GM06990 (cell line): ENCODE data around the gene REST.

Experiments used
- DNase-seq: peaks from one replicate; pipeline ENCODE4 v3.0.0-alpha.2; 2011; ENCODE audit not compliant: insufficient read length; ENCODE audit errors: extremely low read depth
- H3K27me3 ChIP-seq: replicated peaks from 2 replicates; pipeline ENCODE4 v1.6.0; 2011; ENCODE audit warnings: low read length; ENCODE audit not compliant: control insufficient read depth, insufficient read depth
- H3K36me3 ChIP-seq: 2 replicates; pipeline ENCODE4 v1.5.1; 2011; ENCODE audit warnings: low read length; ENCODE audit not compliant: control insufficient read depth, insufficient read depth
- H3K4me3 ChIP-seq: replicated peaks from 2 replicates; pipeline ENCODE4 v1.5.1; 2011; ENCODE audit warnings: low read depth, mild to moderate bottlenecking, control low read depth, low read length
- TF ChIP-seq, protein P1 (sequence below): IDR thresholded peaks from 2 replicates; pipeline ENCODE4 v1.5.1; 2011; ENCODE audit warnings: low read length, control low read depth, mild to moderate bottlenecking, inconsistent platforms; ENCODE audit not compliant: insufficient read depth, poor library complexity, severe bottlenecking

Gene REST, protein sequence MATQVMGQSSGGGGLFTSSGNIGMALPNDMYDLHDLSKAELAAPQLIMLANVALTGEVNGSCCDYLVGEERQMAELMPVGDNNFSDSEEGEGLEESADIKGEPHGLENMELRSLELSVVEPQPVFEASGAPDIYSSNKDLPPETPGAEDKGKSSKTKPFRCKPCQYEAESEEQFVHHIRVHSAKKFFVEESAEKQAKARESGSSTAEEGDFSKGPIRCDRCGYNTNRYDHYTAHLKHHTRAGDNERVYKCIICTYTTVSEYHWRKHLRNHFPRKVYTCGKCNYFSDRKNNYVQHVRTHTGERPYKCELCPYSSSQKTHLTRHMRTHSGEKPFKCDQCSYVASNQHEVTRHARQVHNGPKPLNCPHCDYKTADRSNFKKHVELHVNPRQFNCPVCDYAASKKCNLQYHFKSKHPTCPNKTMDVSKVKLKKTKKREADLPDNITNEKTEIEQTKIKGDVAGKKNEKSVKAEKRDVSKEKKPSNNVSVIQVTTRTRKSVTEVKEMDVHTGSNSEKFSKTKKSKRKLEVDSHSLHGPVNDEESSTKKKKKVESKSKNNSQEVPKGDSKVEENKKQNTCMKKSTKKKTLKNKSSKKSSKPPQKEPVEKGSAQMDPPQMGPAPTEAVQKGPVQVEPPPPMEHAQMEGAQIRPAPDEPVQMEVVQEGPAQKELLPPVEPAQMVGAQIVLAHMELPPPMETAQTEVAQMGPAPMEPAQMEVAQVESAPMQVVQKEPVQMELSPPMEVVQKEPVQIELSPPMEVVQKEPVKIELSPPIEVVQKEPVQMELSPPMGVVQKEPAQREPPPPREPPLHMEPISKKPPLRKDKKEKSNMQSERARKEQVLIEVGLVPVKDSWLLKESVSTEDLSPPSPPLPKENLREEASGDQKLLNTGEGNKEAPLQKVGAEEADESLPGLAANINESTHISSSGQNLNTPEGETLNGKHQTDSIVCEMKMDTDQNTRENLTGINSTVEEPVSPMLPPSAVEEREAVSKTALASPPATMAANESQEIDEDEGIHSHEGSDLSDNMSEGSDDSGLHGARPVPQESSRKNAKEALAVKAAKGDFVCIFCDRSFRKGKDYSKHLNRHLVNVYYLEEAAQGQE

DNA sequence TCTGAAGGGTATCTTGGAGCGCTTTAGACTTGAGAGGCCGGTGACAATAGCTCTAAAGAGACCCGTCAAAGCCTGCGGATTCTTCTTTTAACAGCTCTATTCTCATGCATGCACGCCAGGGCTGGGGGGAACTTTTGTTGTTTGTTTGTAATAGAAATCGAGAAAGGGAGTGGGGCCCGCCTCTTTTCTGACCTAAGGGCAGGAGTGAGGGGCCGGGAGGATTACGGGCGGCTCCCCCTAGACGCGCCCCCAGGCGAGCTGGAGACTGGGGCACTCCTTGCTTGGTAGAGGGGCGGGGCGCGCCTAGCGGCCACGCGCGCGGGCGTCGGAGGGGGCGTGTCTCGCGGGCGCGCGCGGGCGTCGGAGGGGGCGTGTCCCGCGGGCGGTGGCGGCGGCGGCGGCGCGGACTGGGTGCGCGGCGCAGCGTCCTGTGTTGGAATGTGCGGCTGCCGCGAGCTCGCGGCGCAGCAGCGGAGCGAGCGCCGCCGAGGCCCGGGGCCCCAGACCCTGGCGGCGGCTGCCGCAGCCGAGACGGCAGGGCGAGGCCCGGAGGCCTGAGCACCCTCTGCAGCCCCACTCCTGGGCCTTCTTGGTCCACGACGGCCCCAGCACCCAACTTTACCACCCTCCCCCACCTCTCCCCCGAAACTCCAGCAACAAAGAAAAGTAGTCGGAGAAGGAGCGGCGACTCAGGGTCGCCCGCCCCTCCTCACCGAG lies at the start of gene REST:
Gene REST, plus strand, starts transcription at position 412 of the 717 bp plus-strand sequence. CDS start 2,739 bp downstream, outside the sequence.
- Histone ChIP-seq H3K27me3 (no peaks in the 10 kb centered on the region; the same call in none of the 2 replicates), H3K4me3 (peak within 1 kb of the TSS; percentile 86), H3K36me3 (no peaks in the 10 kb centered on the region)
- DNase-seq, result peak; percentile 77
- TF ChIP-seq, protein P1, sequence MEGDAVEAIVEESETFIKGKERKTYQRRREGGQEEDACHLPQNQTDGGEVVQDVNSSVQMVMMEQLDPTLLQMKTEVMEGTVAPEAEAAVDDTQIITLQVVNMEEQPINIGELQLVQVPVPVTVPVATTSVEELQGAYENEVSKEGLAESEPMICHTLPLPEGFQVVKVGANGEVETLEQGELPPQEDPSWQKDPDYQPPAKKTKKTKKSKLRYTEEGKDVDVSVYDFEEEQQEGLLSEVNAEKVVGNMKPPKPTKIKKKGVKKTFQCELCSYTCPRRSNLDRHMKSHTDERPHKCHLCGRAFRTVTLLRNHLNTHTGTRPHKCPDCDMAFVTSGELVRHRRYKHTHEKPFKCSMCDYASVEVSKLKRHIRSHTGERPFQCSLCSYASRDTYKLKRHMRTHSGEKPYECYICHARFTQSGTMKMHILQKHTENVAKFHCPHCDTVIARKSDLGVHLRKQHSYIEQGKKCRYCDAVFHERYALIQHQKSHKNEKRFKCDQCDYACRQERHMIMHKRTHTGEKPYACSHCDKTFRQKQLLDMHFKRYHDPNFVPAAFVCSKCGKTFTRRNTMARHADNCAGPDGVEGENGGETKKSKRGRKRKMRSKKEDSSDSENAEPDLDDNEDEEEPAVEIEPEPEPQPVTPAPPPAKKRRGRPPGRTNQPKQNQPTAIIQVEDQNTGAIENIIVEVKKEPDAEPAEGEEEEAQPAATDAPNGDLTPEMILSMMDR, result no peak

DNA sequence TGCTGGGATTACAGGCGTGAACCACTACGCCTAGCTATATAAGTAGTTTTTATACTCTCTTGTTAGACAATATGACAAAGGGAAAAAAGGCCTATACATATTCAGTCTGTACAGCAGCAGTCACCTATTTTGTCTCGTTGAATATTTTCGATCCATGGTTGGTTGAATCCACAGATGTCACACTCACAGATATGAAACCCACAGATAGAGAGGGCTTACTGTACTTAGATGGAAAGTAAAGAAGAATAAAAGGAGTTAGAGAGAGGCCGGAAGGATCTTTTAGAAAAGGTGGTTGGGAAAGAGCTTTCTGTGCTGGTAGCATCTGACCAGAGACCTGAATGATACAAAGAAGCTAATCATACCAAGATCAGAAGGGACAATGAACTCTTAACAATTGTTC lies 47.9 kb upstream of the REST start:
- no peaks in the 10 kb centered on the region for H3K27me3 ChIP-seq
- TF ChIP-seq, protein P1, result no peak
- no peak overlapping the region for H3K4me3 ChIP-seq
- H3K36me3 ChIP-seq, result no peaks in the 10 kb centered on the region
- peak; percentile 64 for DNase-seq

DNA sequence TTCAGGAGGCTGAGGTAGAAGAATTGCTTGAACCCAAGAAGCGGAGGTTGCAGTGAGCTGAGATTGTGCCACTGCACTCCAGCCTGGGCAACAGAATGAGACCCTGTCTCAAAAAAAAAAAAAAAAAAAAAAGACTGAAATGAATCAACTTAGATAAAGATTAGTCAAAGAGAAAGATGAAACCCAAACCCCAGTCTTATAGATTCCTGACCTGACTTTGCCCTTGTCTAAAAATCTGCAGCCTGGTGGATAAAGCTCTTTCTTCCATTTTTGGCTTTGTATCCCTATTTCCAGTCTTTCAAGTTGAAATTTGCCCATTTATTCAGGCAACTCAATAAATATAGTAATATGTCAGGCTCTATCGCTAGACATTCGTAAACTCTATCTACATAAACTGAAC lies 46.9 kb upstream of the REST start:
- DNase-seq, result peak; percentile 53
- no peaks in the 10 kb centered on the region for H3K36me3 ChIP-seq
- H3K4me3 ChIP-seq, result no peak overlapping the region
- H3K27me3 ChIP-seq, result no peaks in the 10 kb centered on the region
- TF ChIP-seq, protein P1, result no peak

DNA sequence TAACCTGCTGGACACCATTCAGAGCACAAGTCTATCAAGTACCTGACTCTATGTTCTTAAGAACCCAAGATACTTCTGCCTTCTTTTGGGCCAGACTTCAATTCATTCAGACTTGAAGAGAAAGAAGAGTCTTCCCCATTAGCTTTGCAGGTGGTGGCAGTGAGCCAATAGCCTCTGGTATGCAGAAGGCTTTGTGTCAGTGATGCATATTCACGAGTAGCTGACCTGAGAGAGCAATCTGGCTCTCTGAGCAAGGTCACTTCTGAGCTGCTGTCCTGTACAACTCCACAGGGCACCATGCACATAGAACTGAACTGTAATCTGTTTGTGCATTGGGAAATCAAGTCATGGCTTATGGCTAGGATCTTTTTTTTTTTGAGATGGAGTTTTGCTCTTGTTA lies 46.3 kb upstream of the REST start:
- no peaks in the 10 kb centered on the region for H3K36me3 ChIP-seq
- TF ChIP-seq, protein P1, result no peak
- no peaks in the 10 kb centered on the region for H3K27me3 ChIP-seq
- DNase-seq, result peak; percentile 25
- H3K4me3 ChIP-seq, result no peak overlapping the region

DNA sequence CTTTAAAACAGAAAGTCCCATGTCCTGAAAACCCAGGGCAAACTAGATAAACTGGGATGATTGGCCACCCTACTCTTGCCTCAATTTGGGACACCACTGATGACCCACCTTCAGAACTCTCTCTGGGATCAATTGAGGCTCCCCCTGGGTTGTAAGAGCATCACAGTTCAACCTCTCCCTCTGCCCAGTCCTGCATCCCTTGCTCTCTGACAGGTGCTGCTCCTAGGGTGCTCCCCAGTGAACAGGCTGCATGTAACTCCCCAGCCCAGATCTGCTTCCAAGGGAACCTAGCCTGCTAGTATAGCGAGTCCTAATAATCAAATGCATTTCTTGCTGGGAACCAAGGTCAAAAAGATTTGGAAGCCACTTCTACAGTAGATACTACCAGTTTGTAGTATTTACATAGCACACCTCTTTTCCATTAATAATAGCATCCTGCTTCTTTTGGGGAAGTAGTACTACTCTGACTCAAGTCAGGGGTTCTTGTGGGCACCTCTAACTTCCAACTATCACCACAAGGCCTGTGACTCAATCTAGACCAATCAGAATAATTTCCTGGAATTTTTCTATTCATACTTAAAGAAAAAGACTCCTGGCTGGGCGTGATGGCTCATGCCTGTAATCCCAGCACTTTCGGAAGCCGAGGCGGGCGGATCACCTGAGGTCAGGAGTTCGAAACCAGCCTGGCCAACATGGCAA lies 44.1 kb upstream of the REST start:
- no peaks in the 10 kb centered on the region for H3K27me3 ChIP-seq
- no peak overlapping the region for H3K4me3 ChIP-seq
- TF ChIP-seq, protein P1, result no peak
- H3K36me3 ChIP-seq, result no peaks in the 10 kb centered on the region
- peak; percentile 25 for DNase-seq
